Measurements from ENCODE around the gene MOCS1.
"Not testable (repeated sequence)": the region's sequence is repeated elsewhere in the genome, so short reads cannot be mapped to it uniquely, and the experiment has no call there.

GRCh38 chr6:39971131-39971530 is 36.9 kb upstream of the MOCS1 start:
- not testable (repeated sequence) for TF ChIP-seq CTCF (IDR thresholded peaks at IDR 0.05; ENCODE audit: borderline replicate concordance, extremely low read depth, low read length, poor library complexity, severe bottlenecking); EZH2 (IDR thresholded peaks at IDR 0.05; ENCODE audit: borderline replicate concordance, low read depth, low read length, severe bottlenecking)

Data from DND-41 (cell line).